HG03432 (cell line): ENCODE measurements around the gene LY6G5B.

ENCODE experiments used
- ATAC-seq: cut with Tn5 transposase; IDR thresholded peaks from one replicate; pipeline ENCODE4 v1.9.1; 2021; ENCODE audit warnings: mild to moderate bottlenecking, moderate library complexity; ENCODE audit not compliant: unreplicated experiment

The LY6G5B gene

GRCh38 chr6:31713465-31713864 is 43.7 kb downstream of the LY6G5B start:
- ATAC-seq, result no peak

- no peak for ATAC-seq
These were observed 44.4 kb downstream of the LY6G5B start for GRCh38 chr6:31713991-31714684.

- no peak for ATAC-seq
These were observed 45.5 kb downstream of the LY6G5B start, which contains the start of gene LY6G6D for GRCh38 chr6:31715022-31715958. Gene LY6G6D, plus strand, starts transcription at chr6:31715348. Its CDS starts 8 bp downstream, at chr6:31715356.

- ATAC-seq, result no peak
These were observed 47.9 kb downstream of the LY6G5B start for GRCh38 chr6:31717499-31718222.

GRCh38 chr6:31718265-31718664 is 48.5 kb downstream of the LY6G5B start:
- no peak for ATAC-seq

- no peak for ATAC-seq
These were observed 49.2 kb downstream of the LY6G5B start for GRCh38 chr6:31719001-31719400.

- no peak for ATAC-seq
These were observed 50.5 kb downstream of the LY6G5B start for GRCh38 chr6:31720196-31720770.

GRCh38 chr6:31721351-31722020 is 51.7 kb downstream of the LY6G5B start, which contains the start of gene LY6G6C:
Gene LY6G6C, minus strand, starts transcription at chr6:31721746. Its CDS starts 67 bp downstream, at chr6:31721679.
- no peak for ATAC-seq

GRCh38 chr6:31722173-31722572 is 52.4 kb downstream of the LY6G5B start:
- no peak for ATAC-seq
